HFFc6 (cell line): ENCODE data around the gene GPR32. TPM values are rescaled to one million over a fixed set of nuclear protein-coding genes. Genes with fewer than 3 reads are reported as not detected.
A peak's percentile ranks its signal among the peaks of the same experiment; 100 is the strongest.

Experiments used
- DNase-seq: peaks from one replicate; pipeline ENCODE4 v3.0.0-alpha.2; 2018
- H3K27ac Mint-ChIP-seq: 2 replicates; pipeline ENCODE4 v1.8.0; 2020; ENCODE audit warnings: mild to moderate bottlenecking, mixed read lengths
- H3K27me3 Mint-ChIP-seq: 2 replicates; pipeline ENCODE4 v1.8.0; 2021; ENCODE audit warnings: mild to moderate bottlenecking, moderate library complexity, mixed read lengths; ENCODE audit not compliant: insufficient read depth
- H3K36me3 Mint-ChIP-seq: 2 replicates; pipeline ENCODE4 v1.8.0; 2021; ENCODE audit warnings: low read depth, mixed read lengths
- H3K4me1 Mint-ChIP-seq: 2 replicates; pipeline ENCODE4 v1.8.0; 2020; ENCODE audit warnings: low read depth, mixed read lengths
- H3K4me3 Mint-ChIP-seq: 2 replicates; pipeline ENCODE4 v1.8.0; 2020; ENCODE audit warnings: mild to moderate bottlenecking, moderate library complexity, mixed read lengths
- H3K9me3 Mint-ChIP-seq: 2 replicates; pipeline ENCODE4 v1.8.0; 2020; ENCODE audit warnings: mild to moderate bottlenecking, mixed read lengths
- CTCF ChIP-seq: fragments of 200-600 bp; sonication (generic); IDR thresholded peaks from 2 replicates; pipeline ENCODE4 v1.5.0; 2021; ENCODE audit warnings: antibody characterized with exemption, mild to moderate bottlenecking
- total RNA-seq, 6 experiments: library from RNA; stranded (reverse); fragmentation: NEBNext Ultra II Directional; extraction: Animal tissue kit (Norgen Biotek cat#: 25700); gene quantifications; 2 replicates in 1 of 6; 3 replicates in 5 of 6; pipeline ENCODE4 v1.2.3, GENCODE V29; 2021

GPR32 gene
- total RNA-seq, 6 experiments from 2014 or later, result not detected

- Mint-ChIP-seq H3K27ac (no peak overlapping the region), H3K9me3 (no peaks in the 10 kb centered on the region; the same call in 1 of the 2 replicates), H3K36me3 (no peaks in the 10 kb centered on the region), H3K4me3 (no peak overlapping the region), H3K27me3 (peaks cover 51% of the 10 kb centered on the region), H3K4me1 (peaks cover 7% of the 10 kb centered on the region)
- no peak for DNase-seq
- no peak for TF ChIP-seq CTCF
Observed at GRCh38 chr19:50817941-50818858, 47.9 kb downstream of the GPR32 start.

- TF ChIP-seq CTCF, result no peak
- H3K4me3 Mint-ChIP-seq, result no peak overlapping the region
- H3K9me3 Mint-ChIP-seq, result no peaks in the 10 kb centered on the region; the same call in 1 of the 2 replicates
- H3K36me3 Mint-ChIP-seq, result no peaks in the 10 kb centered on the region
- DNase-seq, result no peak
- peaks cover 51% of the 10 kb centered on the region for H3K27me3 Mint-ChIP-seq
- H3K4me1 Mint-ChIP-seq, result peaks cover 7% of the 10 kb centered on the region
- no peak overlapping the region for H3K27ac Mint-ChIP-seq
Observed at GRCh38 chr19:50818859-50819472, 48.7 kb downstream of the GPR32 start.

- Mint-ChIP-seq H3K4me1 (peaks cover 7% of the 10 kb centered on the region), H3K27me3 (peaks cover 53% of the 10 kb centered on the region), H3K9me3 (no peaks in the 10 kb centered on the region; the same call in 1 of the 2 replicates), H3K27ac (no peak overlapping the region), H3K36me3 (no peaks in the 10 kb centered on the region), H3K4me3 (no peak overlapping the region)
- no peak for TF ChIP-seq CTCF
- DNase-seq, result no peak
Observed at GRCh38 chr19:50819636-50820035, 49.4 kb downstream of the GPR32 start.

GRCh38 chr19:50820086-50820485 is 49.8 kb downstream of the GPR32 start:
- Mint-ChIP-seq H3K27me3 (peaks cover 53% of the 10 kb centered on the region), H3K4me1 (peaks cover 7% of the 10 kb centered on the region), H3K4me3 (no peak overlapping the region; the same call in 1 of the 2 replicates), H3K36me3 (no peaks in the 10 kb centered on the region), H3K27ac (no peak overlapping the region), H3K9me3 (no peaks in the 10 kb centered on the region; the same call in 1 of the 2 replicates)
- TF ChIP-seq CTCF, result no peak
- DNase-seq, result no peak

GRCh38 chr19:50820549-50821247 is 50.4 kb downstream of the GPR32 start:
- H3K27me3 Mint-ChIP-seq, result peaks cover 53% of the 10 kb centered on the region
- TF ChIP-seq CTCF, result no peak
- H3K36me3 Mint-ChIP-seq, result no peaks in the 10 kb centered on the region
- no peak for DNase-seq
- H3K9me3 Mint-ChIP-seq, result no peaks in the 10 kb centered on the region; the same call in 1 of the 2 replicates
- H3K27ac Mint-ChIP-seq, result no peak overlapping the region
- H3K4me1 Mint-ChIP-seq, result peaks cover 7% of the 10 kb centered on the region
- peak overlapping the region; percentile 32; the same call in 1 of the 2 replicates for H3K4me3 Mint-ChIP-seq
